ENCODE results near the gene SDK1. TPM values are rescaled to one million over a fixed set of nuclear protein-coding genes. Genes with fewer than 3 reads are reported as not detected.

The SDK1 gene
- total RNA-seq, 1 donor, result 0.27 TPM

GRCh38 chr7:4045450-4045849 lies 744.4 kb downstream of the SDK1 start:
- no peak for TF ChIP-seq CTCF (IDR thresholded peaks at IDR 0.05; ENCODE audit: insufficient read depth, low read length)
- no peak for DNase-seq (ENCODE audit: low read depth)
- no peak overlapping the region for H3K4me3 ChIP-seq (ENCODE audit: low read depth, low read length)

GRCh38 chr7:4045975-4046374 lies 744.9 kb downstream of the SDK1 start:
- H3K4me3 ChIP-seq (ENCODE audit: low read depth, low read length), result no peak overlapping the region
- no peak for DNase-seq (ENCODE audit: low read depth)
- TF ChIP-seq CTCF (IDR thresholded peaks at IDR 0.05; ENCODE audit: insufficient read depth, low read length), result no peak

- TF ChIP-seq CTCF (IDR thresholded peaks at IDR 0.05; ENCODE audit: insufficient read depth, low read length), result no peak
- DNase-seq (ENCODE audit: low read depth), result no peak
Measured at GRCh38 chr7:4048336-4048735, 747.3 kb downstream of the SDK1 start.

GRCh38 chr7:4049202-4049601 lies 748.1 kb downstream of the SDK1 start:
- H3K4me3 ChIP-seq (ENCODE audit: low read depth, low read length), result no peak overlapping the region
- no peak for DNase-seq (ENCODE audit: low read depth)
- TF ChIP-seq CTCF (IDR thresholded peaks at IDR 0.05; ENCODE audit: insufficient read depth, low read length), result no peak

More at GRCh38 chr7:4048336-4048735, 747.3 kb downstream of the SDK1 start:
- H3K4me3 ChIP-seq (ENCODE audit: low read depth, low read length), result no peak overlapping the region

GRCh38 chr7:4050126-4050660 lies 749.1 kb downstream of the SDK1 start:
- H3K4me3 ChIP-seq (ENCODE audit: low read depth, low read length), result no peak overlapping the region
- TF ChIP-seq CTCF (IDR thresholded peaks at IDR 0.05; ENCODE audit: insufficient read depth, low read length), result no peak
- DNase-seq (ENCODE audit: low read depth), result no peak

- no peak overlapping the region for H3K4me3 ChIP-seq (ENCODE audit: low read depth, low read length)
- DNase-seq (ENCODE audit: low read depth), result no peak
- TF ChIP-seq CTCF (IDR thresholded peaks at IDR 0.05; ENCODE audit: insufficient read depth, low read length), result no peak
Measured at GRCh38 chr7:4051696-4052095, 750.6 kb downstream of the SDK1 start.

GRCh38 chr7:4052130-4052529 lies 751.1 kb downstream of the SDK1 start:
- no peak for TF ChIP-seq CTCF (IDR thresholded peaks at IDR 0.05; ENCODE audit: insufficient read depth, low read length)
- H3K4me3 ChIP-seq (ENCODE audit: low read depth, low read length), result no peak overlapping the region
- no peak for DNase-seq (ENCODE audit: low read depth)

Measured in fibroblast of the aortic adventitia (primary cell).